Activated CD4-positive, alpha-beta T cell treated with anti-CD3 and anti-CD28 coated beads, Interleukin-2, amount 10 ng/mL, durations not matched to agents 24 days and 14 days (primary cell): ENCODE measurements around the gene XAB2. TPM values are rescaled to one million over a fixed set of nuclear protein-coding genes. Genes with fewer than 3 reads are reported as not detected.

ENCODE experiments used
- DNase-seq: peaks from one replicate; pipeline ENCODE4 v3.0.0; 2022
- H3K27ac Mint-ChIP-seq: one replicate; pipeline ENCODE4 v1.8.0; 2022; ENCODE audit warnings: mild to moderate bottlenecking, mixed read lengths
- H3K27me3 Mint-ChIP-seq: one replicate; pipeline ENCODE4 v1.8.0; 2022; ENCODE audit warnings: mixed read lengths
- H3K36me3 Mint-ChIP-seq: one replicate; pipeline ENCODE4 v1.8.0; 2022; ENCODE audit warnings: low read depth, mild to moderate bottlenecking, mixed read lengths
- H3K4me1 Mint-ChIP-seq: one replicate; pipeline ENCODE4 v1.8.0; 2021; ENCODE audit warnings: mixed read lengths
- H3K4me3 Mint-ChIP-seq: one replicate; pipeline ENCODE4 v1.8.0; 2022; ENCODE audit warnings: mild to moderate bottlenecking, moderate library complexity, mixed read lengths
- H3K9me3 Mint-ChIP-seq: one replicate; pipeline ENCODE4 v1.8.0; 2021; ENCODE audit warnings: mixed read lengths
- intact Hi-C: fragments of 100-400 bp; cut with micrococcal nuclease; formaldehyde crosslinking; loops from one replicate; pipeline ENCODE4 v1.15.1; 2023
- total RNA-seq: library from RNA; stranded (reverse); gene quantifications from 2 replicates; pipeline ENCODE4 v1.2.3, GENCODE V29; 2022

The XAB2 gene
- total RNA-seq, 1 donor from 2014 or later = 51.6 TPM

DNA sequence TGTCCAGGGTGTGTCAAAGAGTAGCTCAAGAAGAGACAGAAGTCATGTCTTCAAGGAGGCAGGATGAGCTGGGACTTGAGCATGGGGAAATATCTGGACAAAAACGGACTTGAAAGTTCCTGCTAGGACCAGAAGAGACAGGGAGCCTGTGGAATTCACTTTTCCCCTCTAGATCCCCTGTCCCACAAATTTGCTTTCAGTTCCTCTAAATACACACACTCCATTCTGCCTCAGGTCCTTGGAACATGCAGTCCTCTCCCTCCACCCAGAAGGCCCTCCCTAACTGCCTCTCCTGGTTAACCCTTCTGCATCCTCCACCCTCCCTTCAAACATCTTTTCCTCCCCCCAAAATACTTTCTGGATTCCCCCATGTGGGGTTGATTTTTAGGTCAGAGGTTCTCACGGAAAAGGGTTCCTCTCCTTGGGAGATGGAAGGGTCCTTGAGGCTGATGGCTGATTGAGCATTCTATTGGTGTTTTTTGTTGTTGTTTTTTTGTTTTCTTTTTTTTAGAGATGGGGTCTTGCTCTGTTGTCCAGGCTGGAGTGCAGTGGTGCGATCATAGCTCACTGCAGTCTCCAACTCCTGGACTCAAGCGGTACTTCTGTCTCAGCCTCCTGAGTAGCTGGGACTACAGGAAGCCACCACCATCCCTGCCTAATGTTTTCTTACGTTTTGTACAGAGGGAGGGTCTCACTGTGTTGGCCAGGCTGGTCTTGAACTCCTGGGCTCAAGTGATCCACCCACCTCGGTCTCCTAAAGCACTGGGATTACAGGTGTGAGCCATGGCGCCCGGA, 32.6 kb upstream of the XAB2 start:
- no peak overlapping the region for H3K4me3 Mint-ChIP-seq
- no peaks in the 10 kb centered on the region for H3K36me3 Mint-ChIP-seq

DNA sequence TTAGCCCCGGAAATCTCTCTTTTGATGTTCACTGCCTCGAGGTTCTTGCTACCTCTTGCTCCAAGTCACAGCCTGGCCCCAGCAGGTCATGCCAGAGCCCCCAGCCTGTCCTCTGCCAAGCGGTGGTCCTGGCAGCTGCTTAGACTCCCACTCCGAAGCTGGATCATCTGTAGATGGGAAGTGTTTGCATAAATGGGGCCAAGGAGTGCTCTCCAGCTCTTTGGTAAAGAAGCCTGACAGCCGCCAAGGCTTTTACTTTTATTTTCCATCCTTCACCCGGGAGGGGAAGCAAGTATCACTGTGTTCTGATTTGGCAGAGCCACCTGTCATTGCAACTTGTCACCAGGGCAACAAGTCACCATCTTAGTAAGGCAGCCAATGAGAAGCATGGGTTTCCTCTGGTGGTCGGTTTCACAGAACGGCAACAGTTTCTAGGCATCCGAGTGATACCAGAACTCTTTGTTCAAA, 28.9 kb upstream of the XAB2 start:
- H3K27me3 Mint-ChIP-seq = no peaks in the 10 kb centered on the region
- intact Hi-C loops = no loop called here
- no peaks in the 10 kb centered on the region for H3K36me3 Mint-ChIP-seq
- peaks cover 12% of the 10 kb centered on the region for H3K4me1 Mint-ChIP-seq
- H3K27ac Mint-ChIP-seq = peak overlapping the region; percentile 71
- H3K4me3 Mint-ChIP-seq = peak overlapping the region; percentile 64
- H3K9me3 Mint-ChIP-seq = no peaks in the 10 kb centered on the region
- peak; percentile 88 for DNase-seq

More for the DNA sequence above, 32.6 kb upstream of the XAB2 start:
- Mint-ChIP-seq H3K27ac (no peak overlapping the region), H3K4me1 (peaks cover 10% of the 10 kb centered on the region), H3K27me3 (peaks cover 4% of the 10 kb centered on the region), H3K9me3 (no peaks in the 10 kb centered on the region)
- no peak for DNase-seq
- intact Hi-C loops = no loop called here

DNA sequence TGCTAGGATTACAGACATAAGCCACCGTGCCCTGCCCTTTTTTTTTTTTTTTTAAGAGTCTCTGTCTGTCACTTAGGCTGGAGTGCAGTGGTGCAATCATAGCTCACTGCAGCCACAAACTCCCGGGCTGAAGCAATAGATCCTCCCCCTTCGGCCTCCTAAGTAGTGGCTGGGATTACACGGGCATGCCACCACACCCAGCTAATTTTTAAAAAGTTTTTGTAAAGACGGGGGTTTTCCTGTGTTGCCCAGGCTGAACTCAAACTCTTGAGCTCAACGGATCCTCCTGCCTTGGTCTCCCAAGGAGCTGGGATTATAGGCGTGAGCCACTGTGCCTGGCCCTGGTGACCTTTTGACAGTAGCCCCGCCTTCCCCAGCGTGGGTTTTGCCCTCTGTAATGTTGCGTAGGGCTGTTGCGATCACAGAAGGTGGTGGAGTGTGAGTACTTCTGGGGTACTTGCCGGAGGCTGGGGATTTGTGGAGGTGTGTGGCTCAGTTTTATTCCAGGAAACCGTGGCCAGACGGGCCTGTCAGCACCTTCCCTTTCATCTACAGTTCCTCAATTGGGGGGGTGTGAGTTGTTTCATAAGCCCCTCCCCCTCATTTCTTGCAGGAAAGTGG, 27.9 kb upstream of the XAB2 start:
- H3K27me3 Mint-ChIP-seq = no peaks in the 10 kb centered on the region
- intact Hi-C loops = no loop called here
- no peaks in the 10 kb centered on the region for H3K9me3 Mint-ChIP-seq
- DNase-seq = peak; percentile 70
- peaks cover 18% of the 10 kb centered on the region for H3K4me1 Mint-ChIP-seq
- H3K27ac Mint-ChIP-seq = peak overlapping the region; percentile 56
- H3K36me3 Mint-ChIP-seq = no peaks in the 10 kb centered on the region
- no peak overlapping the region for H3K4me3 Mint-ChIP-seq

DNA sequence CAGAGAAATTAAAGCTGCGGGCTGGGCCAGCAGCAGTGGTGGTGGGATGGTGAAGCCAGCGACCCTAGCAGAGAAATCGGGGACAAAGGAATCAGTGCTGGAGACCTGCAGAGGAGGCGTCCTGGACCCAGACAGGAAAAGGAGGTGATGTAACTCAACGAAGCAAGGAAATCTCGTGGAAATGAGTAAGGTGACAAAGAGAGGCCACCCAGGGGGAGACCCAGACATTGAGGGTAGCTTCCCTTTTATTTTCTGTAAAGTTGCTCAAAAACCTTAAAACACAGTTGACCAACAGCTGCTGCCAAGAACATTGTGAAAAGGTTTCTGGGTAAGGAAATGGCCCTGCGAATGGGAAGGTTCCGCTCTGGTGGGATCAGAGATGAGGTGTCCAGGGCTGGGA, 26.2 kb upstream of the XAB2 start:
- DNase-seq = no peak
- H3K36me3 Mint-ChIP-seq = no peaks in the 10 kb centered on the region
- H3K27ac Mint-ChIP-seq = no peak overlapping the region
- H3K4me1 Mint-ChIP-seq = peaks cover 22% of the 10 kb centered on the region
- H3K4me3 Mint-ChIP-seq = no peak overlapping the region
- no peaks in the 10 kb centered on the region for H3K27me3 Mint-ChIP-seq
- intact Hi-C loops = no loop called here
- no peaks in the 10 kb centered on the region for H3K9me3 Mint-ChIP-seq

DNA sequence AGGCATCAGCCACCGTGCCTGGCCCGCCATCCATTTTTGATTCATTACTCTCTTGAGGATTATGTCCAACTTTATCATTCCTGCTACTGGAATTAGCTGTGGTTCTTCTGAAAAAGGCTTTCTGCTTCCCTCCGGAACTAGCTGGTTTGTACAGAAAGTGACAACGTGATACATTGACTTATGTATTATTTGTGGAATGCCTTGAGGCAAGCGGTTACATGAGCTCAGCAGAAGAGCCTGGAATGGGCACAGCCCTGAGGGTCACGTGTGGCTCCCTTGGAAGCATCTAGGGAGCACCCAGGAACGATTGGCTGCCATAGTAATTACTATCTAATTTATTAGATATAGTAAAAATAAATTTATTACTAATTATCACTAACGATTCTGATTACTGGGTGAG, 25.1 kb upstream of the XAB2 start:
- Mint-ChIP-seq H3K4me3 (no peak overlapping the region), H3K27ac (no peak overlapping the region), H3K27me3 (peaks cover 2% of the 10 kb centered on the region), H3K36me3 (no peaks in the 10 kb centered on the region), H3K4me1 (peaks cover 22% of the 10 kb centered on the region), H3K9me3 (no peaks in the 10 kb centered on the region)
- no peak for DNase-seq
- intact Hi-C loops = no loop called here

DNA sequence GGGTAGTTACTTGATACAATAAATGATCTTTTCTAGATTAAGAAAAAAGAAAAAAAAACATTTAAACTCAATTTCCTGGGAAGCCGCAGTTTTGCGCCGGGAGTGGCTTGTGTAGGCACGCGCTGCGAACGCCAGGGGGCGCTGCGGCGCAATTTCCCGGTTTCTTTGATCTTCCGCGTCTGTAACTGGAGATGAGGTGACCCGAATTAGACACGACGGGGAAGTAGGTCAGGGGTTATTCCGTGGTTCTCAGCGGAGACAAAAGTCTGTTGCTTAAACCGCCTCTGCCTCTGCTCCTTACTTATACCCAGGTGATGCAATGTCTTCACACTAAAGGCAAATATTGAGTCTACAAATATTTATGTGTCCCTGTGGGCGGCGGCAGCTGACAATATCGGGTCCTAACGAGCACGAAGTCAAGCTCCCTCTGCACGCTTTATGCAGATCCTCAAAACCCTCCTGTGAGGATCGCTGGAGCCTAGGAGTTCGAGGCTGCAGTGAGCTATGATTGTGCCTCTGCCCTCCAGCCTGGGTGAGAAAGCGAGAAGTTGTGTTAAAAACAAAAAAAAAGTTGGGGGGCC, 22.8 kb upstream of the XAB2 start:
- peak overlapping the region; percentile 80 for H3K27ac Mint-ChIP-seq
- intact Hi-C loops = loop anchor here (1.0 kb wide), 2 partner anchors 29 to 147 kb away; no protein-coding TSS in a partner anchor

DNA sequence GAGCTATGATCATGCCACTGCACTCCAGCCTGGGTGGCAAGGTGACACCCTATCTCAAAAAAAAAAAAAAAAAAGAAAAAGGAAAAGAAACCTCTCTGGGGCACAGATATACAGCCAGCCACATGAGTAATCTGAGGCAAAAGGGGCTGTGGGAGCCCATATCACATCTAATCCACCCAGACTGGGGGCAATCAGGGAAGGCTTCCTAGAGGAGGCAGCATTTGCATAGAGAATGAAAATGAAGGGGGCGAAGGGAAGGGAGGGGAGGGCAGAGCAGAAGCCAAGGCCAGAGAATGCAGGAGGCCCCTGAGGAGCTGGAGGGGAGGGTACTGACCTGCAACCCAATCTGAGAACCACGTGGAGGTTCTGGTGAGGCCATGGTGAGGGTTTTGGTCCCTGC, 20.8 kb upstream of the XAB2 start:
- Mint-ChIP-seq H3K9me3 (no peaks in the 10 kb centered on the region), H3K4me3 (no peak overlapping the region), H3K27ac (no peak overlapping the region), H3K27me3 (peaks cover 2% of the 10 kb centered on the region), H3K36me3 (peaks cover 12% of the 10 kb centered on the region), H3K4me1 (peaks cover 10% of the 10 kb centered on the region)
- intact Hi-C loops = no loop called here
- no peak for DNase-seq

More for the DNA sequence above, 22.8 kb upstream of the XAB2 start:
- Mint-ChIP-seq H3K4me1 (peaks cover 14% of the 10 kb centered on the region), H3K36me3 (peaks cover 5% of the 10 kb centered on the region), H3K9me3 (no peaks in the 10 kb centered on the region), H3K4me3 (peak overlapping the region; percentile 71), H3K27me3 (peaks cover 2% of the 10 kb centered on the region)
- DNase-seq = peak; percentile 96

DNA sequence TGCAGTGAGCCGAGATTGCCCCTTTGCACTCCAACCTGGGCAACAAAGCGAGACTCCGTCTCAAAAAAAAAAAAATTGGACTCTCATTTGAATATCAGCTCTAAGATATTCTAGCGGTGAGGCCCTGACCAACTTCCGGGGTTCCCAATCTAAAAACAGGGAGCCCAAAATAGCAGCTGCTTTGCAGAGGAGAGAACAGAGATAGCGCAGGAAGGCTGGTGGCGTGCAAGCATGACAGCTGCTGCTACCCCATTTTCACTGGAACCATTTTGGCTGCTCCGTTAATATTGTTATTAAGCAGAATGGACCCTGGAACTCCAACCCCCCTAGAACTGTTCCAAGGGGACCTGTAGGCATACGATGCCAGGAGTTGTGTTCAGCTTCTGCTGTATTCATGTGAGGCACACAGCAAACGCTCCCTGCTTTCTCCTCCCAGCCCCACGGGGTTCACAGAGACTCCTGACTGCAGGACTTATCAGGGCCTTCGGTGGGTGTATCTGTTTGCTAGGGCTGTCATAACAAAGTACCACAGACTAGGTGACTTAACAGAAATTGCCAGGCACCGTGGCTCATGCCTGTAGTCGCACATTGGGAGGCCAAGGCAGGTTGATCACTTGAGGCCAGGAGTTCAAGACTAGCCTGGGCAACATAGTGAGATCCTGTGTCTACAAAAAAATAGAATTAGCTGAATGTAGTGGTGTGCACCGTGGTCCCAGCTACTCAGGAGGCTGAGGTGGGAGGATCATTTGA, 19.1 kb upstream of the XAB2 start:
- peaks cover 10% of the 10 kb centered on the region for H3K4me1 Mint-ChIP-seq
- peaks cover 2% of the 10 kb centered on the region for H3K27me3 Mint-ChIP-seq
- no peak for DNase-seq
- intact Hi-C loops = no loop called here
- H3K36me3 Mint-ChIP-seq = peaks cover 18% of the 10 kb centered on the region
- H3K27ac Mint-ChIP-seq = no peak overlapping the region
- no peak overlapping the region for H3K4me3 Mint-ChIP-seq
- no peaks in the 10 kb centered on the region for H3K9me3 Mint-ChIP-seq

DNA sequence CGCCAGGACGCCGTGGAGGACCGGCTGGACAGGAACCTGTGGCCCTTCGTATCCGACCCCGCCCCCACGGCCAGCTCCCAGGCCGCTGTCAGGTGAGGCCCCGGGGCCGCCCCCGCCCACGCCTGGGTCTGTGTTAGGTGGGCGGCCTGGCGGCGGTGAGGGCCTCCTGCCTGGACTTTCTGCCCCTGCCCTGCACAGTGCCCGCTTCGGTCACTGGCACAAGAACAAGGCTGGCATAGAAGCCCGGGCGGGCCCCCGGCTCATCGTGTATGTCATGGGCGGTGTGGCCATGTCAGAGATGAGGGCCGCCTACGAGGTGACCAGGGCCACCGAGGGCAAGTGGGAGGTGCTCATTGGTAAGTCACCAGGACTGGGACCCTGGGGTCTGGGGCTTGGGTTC, 17.8 kb upstream of the XAB2 start:
- intact Hi-C loops = no loop called here
- Mint-ChIP-seq H3K27me3 (peaks cover 2% of the 10 kb centered on the region), H3K9me3 (no peaks in the 10 kb centered on the region), H3K36me3 (peaks cover 29% of the 10 kb centered on the region), H3K4me1 (peaks cover 3% of the 10 kb centered on the region), H3K27ac (no peak overlapping the region), H3K4me3 (no peak overlapping the region)
- DNase-seq = no peak

- intact Hi-C loops = no loop called here
- Mint-ChIP-seq H3K27ac (no peak overlapping the region), H3K9me3 (no peaks in the 10 kb centered on the region), H3K36me3 (peaks cover 29% of the 10 kb centered on the region), H3K4me3 (no peak overlapping the region), H3K27me3 (peaks cover 2% of the 10 kb centered on the region), H3K4me1 (no peaks in the 10 kb centered on the region)
- no peak for DNase-seq
These were observed 17.0 kb upstream of the XAB2 start for GRCh38 chr19:7646426-7646700.

GRCh38 chr19:7645656-7646425, 16.5 kb upstream of the XAB2 start:
- no peak overlapping the region for H3K4me3 Mint-ChIP-seq
- no peaks in the 10 kb centered on the region for H3K9me3 Mint-ChIP-seq
- H3K27me3 Mint-ChIP-seq = peaks cover 2% of the 10 kb centered on the region
- peaks cover 29% of the 10 kb centered on the region for H3K36me3 Mint-ChIP-seq
- intact Hi-C loops = no loop called here
- no peaks in the 10 kb centered on the region for H3K4me1 Mint-ChIP-seq
- no peak overlapping the region for H3K27ac Mint-ChIP-seq
- no peak for DNase-seq

- no peak overlapping the region for H3K27ac Mint-ChIP-seq
- peaks cover 3% of the 10 kb centered on the region for H3K4me1 Mint-ChIP-seq
- no peak for DNase-seq
- no peaks in the 10 kb centered on the region for H3K9me3 Mint-ChIP-seq
- intact Hi-C loops = no loop called here
- peaks cover 32% of the 10 kb centered on the region for H3K36me3 Mint-ChIP-seq
- H3K27me3 Mint-ChIP-seq = peaks cover 2% of the 10 kb centered on the region
- H3K4me3 Mint-ChIP-seq = no peak overlapping the region
These were observed 15.8 kb upstream of the XAB2 start for GRCh38 chr19:7645163-7645562.

DNA sequence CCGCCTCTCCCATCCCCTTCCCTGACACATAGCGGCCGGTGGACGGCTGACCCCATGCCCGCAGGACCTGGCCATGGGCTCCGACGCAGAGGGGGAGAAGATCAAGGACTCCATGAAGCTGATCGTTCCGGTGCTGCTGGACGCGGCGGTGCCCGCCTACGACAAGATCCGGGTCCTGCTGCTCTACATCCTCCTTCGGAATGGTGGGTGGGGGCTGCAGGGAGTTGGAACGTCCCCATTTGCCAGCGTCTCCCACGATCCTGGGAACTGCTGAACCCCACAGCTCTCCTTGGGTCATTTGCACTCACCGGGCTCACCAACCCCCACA, 15.2 kb upstream of the XAB2 start:
- H3K4me1 Mint-ChIP-seq = peaks cover 9% of the 10 kb centered on the region
- no peak overlapping the region for H3K27ac Mint-ChIP-seq
- peaks cover 39% of the 10 kb centered on the region for H3K36me3 Mint-ChIP-seq
- intact Hi-C loops = no loop called here
- no peak for DNase-seq
- no peaks in the 10 kb centered on the region for H3K27me3 Mint-ChIP-seq
- H3K9me3 Mint-ChIP-seq = no peaks in the 10 kb centered on the region
- no peak overlapping the region for H3K4me3 Mint-ChIP-seq
